HG02885 (cell line): ENCODE measurements around the gene CCNF.
"Not testable (repeated sequence)": the region's sequence is repeated elsewhere in the genome, so short reads cannot be mapped to it uniquely, and the experiment has no call there.

Experiments used
- ATAC-seq: cut with Tn5 transposase; IDR thresholded peaks from one replicate; pipeline ENCODE4 v1.9.1; 2021; ENCODE audit warnings: mild to moderate bottlenecking; ENCODE audit not compliant: unreplicated experiment, poor library complexity

The CCNF gene, protein sequence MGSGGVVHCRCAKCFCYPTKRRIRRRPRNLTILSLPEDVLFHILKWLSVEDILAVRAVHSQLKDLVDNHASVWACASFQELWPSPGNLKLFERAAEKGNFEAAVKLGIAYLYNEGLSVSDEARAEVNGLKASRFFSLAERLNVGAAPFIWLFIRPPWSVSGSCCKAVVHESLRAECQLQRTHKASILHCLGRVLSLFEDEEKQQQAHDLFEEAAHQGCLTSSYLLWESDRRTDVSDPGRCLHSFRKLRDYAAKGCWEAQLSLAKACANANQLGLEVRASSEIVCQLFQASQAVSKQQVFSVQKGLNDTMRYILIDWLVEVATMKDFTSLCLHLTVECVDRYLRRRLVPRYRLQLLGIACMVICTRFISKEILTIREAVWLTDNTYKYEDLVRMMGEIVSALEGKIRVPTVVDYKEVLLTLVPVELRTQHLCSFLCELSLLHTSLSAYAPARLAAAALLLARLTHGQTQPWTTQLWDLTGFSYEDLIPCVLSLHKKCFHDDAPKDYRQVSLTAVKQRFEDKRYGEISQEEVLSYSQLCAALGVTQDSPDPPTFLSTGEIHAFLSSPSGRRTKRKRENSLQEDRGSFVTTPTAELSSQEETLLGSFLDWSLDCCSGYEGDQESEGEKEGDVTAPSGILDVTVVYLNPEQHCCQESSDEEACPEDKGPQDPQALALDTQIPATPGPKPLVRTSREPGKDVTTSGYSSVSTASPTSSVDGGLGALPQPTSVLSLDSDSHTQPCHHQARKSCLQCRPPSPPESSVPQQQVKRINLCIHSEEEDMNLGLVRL

GRCh38 chr16:2429034-2429770 lies at the start of gene CCNF:
CCNF (plus strand) TSS chr16:2429447; CDS start chr16:2429482, 35 bp downstream.
- peak; percentile 85 for ATAC-seq

- no peak for ATAC-seq
Observed at GRCh38 chr16:2383501-2383900, 45.7 kb upstream of the CCNF start.

GRCh38 chr16:2384426-2384825 lies 44.8 kb upstream of the CCNF start:
- no peak for ATAC-seq

DNA sequence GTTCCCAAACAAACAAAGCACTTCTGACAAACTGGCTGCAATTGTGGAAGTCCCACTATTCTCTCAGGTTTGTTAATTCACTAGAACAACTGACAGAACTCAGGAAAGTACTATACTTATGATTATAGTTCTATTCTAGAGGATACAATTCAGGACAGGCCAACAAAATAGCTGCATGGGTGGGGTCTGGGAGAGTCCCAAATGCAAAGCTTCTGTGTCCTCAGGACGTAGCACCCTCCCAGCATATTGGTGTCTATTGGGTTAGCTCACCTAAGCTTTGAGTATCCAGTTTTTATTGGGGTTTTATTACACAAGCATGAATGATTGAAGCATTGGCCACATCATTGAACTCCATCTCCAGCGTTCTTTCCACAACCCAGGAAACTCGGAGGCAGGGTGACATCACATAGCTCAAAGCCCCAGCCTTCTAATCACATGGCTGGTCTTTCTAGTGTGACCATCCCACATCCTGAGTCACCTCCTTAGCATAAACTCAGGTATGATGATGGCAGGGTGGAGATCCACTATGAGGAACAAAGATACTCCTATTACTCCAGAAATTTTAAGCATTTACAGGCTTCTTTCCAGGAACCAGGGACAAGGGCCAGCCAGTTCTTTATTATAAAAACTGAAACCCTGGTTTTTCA lies 43.9 kb upstream of the CCNF start:
- ATAC-seq, result no peak

GRCh38 chr16:2385982-2386381 lies 43.3 kb upstream of the CCNF start:
- not testable (repeated sequence) for ATAC-seq

DNA sequence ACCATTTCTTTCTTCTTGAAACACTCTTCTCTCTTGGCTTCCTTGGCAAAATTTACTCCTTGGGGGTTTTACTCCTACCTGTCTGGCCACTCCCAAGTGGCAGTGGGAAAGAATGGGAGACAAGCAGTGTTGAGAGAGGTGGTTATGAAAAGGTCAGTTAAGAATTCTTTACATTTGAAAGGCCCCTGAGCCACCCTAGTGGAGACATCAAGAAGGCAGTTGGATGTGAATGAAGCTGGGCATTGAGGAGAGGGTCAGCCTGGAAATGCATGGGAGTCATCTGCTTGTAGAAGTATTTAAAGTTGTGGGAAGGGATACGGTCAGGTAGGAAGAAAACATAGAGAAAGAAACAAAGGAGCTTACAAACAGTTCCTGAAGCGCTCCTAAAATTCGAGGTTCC lies 42.3 kb upstream of the CCNF start:
- no peak for ATAC-seq

GRCh38 chr16:2388139-2388874 lies 40.9 kb upstream of the CCNF start:
- no peak for ATAC-seq

DNA sequence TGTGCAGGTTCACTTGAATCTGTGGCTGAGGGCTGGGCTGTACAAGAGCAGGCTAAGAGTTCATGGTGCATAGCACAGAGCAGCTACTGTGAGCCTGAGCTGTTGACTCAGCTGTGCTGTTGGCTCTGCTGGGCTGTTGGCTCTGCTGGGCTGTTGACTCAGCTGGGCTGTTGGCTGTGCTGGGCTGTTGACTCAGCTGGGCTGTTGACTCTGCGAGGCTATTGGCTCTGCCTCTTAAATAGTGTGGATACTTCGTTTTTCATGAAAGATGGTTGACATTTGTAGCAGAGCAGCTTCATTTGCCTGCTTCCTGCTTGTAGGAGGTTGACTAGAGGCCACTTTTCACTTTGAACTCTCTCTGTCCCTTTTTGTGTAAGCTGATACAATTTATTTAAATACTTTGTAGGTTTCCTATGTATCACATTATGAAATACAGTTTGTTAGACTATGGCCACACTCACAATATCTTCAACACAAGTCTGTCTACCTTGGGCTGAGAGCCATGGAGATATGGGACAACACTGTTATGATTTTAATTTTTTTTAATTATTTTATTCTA lies 40.3 kb upstream of the CCNF start:
- ATAC-seq, result no peak

DNA sequence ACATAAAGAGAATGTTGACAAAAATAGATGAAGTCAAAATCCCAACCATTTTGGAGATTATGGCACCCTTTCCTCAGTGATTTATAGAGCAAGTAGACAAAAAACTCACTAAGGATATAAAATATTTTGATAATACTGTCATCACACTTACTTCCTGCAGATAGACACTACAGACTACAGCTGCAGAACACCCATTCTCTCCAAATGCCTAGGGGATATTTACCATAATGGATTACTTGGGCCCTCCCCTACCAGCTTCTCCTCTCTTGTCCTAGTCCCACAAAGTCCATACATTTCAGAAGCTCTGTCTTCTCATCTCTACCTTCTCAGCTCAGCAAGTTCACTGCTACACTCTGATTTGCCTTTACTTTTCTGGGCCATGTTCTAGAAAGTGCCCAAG lies 37.2 kb upstream of the CCNF start:
- no peak for ATAC-seq

- no peak for ATAC-seq
Observed at GRCh38 chr16:2398520-2398919, 30.7 kb upstream of the CCNF start.

DNA sequence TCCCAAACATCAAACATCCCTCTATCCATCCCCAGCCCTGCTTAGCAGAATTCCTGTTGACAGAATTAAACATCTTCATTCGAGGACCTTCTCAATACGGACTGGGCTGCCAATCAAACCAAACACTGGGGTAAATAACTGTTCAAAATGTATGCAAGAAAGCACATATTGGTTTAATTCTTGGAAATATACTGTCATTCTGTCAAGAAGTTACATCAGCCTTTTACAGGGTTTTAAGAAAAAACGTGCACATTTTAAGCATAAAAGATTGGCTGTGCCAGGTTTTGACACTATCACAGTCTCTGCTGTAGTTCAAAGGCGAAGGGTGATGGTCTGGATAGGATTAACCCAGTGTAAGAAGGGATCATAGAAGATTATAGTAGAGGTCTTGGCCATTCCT lies 25.1 kb upstream of the CCNF start:
- no peak for ATAC-seq

- no peak for ATAC-seq
Observed at GRCh38 chr16:2415085-2415484, 14.2 kb upstream of the CCNF start.

GRCh38 chr16:2420035-2420434 lies 9.2 kb upstream of the CCNF start:
- ATAC-seq, result no peak

DNA sequence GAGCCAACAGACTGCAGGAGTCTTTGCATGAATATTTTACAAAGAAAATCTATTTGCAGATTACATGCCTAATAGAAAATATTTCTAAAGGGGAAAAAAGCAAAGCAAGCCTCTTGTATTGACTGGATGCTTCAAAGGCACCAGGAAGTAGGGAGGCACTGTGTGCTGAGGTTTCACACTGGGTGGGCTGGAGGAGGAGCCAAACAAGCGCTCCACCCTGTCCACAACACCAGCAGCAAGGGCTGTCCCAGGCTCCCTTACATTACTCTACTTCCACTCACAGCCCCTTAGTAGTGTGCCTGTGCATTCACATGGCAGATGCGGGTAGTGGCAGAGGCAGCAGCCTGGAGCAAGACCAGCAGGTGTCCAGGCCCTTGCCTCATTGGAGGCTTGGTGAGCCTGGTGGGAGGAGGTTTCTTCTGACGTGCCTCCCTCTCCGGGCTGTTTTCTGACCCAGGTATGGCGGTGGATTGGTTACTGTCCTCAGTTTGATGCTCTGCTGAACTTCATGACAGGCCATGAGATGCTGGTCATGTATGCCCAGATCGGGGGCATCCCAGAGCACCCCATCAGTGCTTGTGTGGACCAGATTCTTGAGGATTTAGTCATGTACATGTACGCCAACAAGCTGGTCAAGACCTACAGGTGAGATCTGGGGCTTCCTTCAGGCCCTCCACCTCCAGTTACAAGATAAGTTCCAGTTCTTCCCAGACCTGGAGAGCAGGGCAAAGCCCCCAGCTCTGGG lies 7.0 kb upstream of the CCNF start:
- no peak for ATAC-seq

DNA sequence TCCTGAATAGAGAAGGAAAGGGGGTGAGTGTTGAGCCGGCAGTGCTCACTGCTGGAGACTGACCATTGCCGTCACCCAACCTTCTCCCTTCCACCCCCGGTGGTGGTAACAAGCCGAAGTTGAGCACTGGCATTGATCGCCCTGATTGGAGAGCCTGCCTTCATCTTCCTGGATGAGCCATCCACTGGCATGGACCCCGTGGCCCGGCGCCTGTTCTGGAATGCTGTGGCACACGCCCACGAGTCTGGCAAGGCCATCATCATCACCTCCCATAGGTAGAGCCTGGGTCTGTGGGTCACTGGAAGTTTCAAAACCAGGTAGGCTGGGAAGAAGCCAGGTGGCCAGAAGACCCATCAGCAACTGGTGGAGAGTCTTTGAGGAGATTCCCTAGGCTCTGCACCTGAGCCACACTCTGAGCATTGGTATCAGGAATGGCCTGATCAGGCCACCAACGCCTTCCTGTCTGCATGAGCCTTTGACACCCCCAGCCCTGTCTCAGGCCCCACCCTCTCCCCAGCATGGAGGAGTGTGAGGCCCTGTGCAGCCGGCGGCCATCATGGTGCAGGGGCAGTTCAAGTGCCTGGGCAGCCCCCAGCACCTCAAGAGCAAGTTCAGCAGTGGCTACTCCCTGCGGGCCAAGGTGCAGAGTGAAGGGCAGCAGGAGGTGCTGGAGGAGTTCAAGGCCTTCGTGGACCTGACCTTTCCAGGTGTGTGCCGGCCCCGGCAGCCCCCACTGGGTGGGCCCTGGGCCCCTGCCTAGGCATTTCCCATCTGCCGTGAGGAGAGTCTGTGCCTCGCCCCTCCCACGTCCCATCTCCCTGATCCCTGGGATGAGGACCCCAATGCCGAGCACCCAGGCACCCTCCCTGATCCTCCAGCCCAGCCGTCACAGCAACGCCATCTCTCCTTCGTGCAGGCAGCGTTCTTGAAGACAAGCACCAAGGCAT lies 4.9 kb upstream of the CCNF start:
- no peak for ATAC-seq

- ATAC-seq, result no peak
Observed at GRCh38 chr16:2425008-2425518, 4.2 kb upstream of the CCNF start.

- ATAC-seq, result no peak
Observed at GRCh38 chr16:2425825-2426430, 3.3 kb upstream of the CCNF start.
